Measurements from ENCODE around the gene CTCFL. TPM values are rescaled to one million over a fixed set of nuclear protein-coding genes. Genes with fewer than 3 reads are reported as not detected.

Gene CTCFL
- total and polyA plus RNA-seq, 2 of the 13 experiments (the other 11 are each of a cell fraction or from before 2014, with no cell fraction given), result 0.04 TPM; not detected in 1

- TF ChIP-seq AHDC1 (CRISPR knock-in tag; IDR thresholded peaks at IDR 0.05; ENCODE audit: borderline replicate concordance) (peak; percentile 87; the same call in 1 of the 2 replicates), SAP130 (CRISPR knock-in tag; IDR thresholded peaks at IDR 0.05; ENCODE audit: low read depth) (peak; percentile 39; the same call in 1 of the 2 replicates), ZNF816 (CRISPR knock-in tag; IDR thresholded peaks at IDR 0.05; ENCODE audit: borderline replicate concordance) (peak; percentile 66; the same call in 1 of the 2 replicates), HNF4A (CRISPR knock-in tag; IDR thresholded peaks at IDR 0.05) (peak; percentile 79), ZNF33A (CRISPR knock-in tag; IDR thresholded peaks at IDR 0.05; ENCODE audit: borderline replicate concordance) (no peak), MIER2 (CRISPR knock-in tag; IDR thresholded peaks at IDR 0.05) (0 out of 2 replicates have a peak, but pooled peaks have one; percentile 13), ZNF232 (CRISPR knock-in tag; IDR thresholded peaks at IDR 0.05; ENCODE audit: borderline replicate concordance) (no peak), ZSCAN5A (CRISPR knock-in tag; IDR thresholded peaks at IDR 0.05; ENCODE audit: borderline replicate concordance) (no peak), HDAC1 (CRISPR knock-in tag; IDR thresholded peaks at IDR 0.05) (peak; percentile 75), ZNF790 (CRISPR knock-in tag; IDR thresholded peaks at IDR 0.05; ENCODE audit: borderline replicate concordance) (no peak), RCOR2 (CRISPR knock-in tag; IDR thresholded peaks at IDR 0.05) (0 out of 2 replicates have a peak, but pooled peaks have one; percentile 41), CREM (IDR thresholded peaks at IDR 0.05) (peak; percentile 40; the same call in 1 of the 2 replicates), CREM (CRISPR knock-in tag; IDR thresholded peaks at IDR 0.05) (no peak), NR2F2 (IDR thresholded peaks at IDR 0.05; ENCODE audit: borderline replicate concordance, low read depth) (peak; percentile 65; the same call in 1 of the 2 replicates), ZFP36L1 (CRISPR knock-in tag; IDR thresholded peaks at IDR 0.05) (peak; percentile 77; the same call in 1 of the 2 replicates), FOXJ3 (CRISPR knock-in tag; IDR thresholded peaks at IDR 0.05; ENCODE audit: borderline replicate concordance) (peak; percentile 38; the same call in 1 of the 2 replicates)
- TF ChIP-seq, protein P1, sequence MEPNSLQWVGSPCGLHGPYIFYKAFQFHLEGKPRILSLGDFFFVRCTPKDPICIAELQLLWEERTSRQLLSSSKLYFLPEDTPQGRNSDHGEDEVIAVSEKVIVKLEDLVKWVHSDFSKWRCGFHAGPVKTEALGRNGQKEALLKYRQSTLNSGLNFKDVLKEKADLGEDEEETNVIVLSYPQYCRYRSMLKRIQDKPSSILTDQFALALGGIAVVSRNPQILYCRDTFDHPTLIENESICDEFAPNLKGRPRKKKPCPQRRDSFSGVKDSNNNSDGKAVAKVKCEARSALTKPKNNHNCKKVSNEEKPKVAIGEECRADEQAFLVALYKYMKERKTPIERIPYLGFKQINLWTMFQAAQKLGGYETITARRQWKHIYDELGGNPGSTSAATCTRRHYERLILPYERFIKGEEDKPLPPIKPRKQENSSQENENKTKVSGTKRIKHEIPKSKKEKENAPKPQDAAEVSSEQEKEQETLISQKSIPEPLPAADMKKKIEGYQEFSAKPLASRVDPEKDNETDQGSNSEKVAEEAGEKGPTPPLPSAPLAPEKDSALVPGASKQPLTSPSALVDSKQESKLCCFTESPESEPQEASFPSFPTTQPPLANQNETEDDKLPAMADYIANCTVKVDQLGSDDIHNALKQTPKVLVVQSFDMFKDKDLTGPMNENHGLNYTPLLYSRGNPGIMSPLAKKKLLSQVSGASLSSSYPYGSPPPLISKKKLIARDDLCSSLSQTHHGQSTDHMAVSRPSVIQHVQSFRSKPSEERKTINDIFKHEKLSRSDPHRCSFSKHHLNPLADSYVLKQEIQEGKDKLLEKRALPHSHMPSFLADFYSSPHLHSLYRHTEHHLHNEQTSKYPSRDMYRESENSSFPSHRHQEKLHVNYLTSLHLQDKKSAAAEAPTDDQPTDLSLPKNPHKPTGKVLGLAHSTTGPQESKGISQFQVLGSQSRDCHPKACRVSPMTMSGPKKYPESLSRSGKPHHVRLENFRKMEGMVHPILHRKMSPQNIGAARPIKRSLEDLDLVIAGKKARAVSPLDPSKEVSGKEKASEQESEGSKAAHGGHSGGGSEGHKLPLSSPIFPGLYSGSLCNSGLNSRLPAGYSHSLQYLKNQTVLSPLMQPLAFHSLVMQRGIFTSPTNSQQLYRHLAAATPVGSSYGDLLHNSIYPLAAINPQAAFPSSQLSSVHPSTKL (CRISPR knock-in tag; IDR thresholded peaks at IDR 0.05), result peak; percentile 62
- TF ChIP-seq, protein P2, sequence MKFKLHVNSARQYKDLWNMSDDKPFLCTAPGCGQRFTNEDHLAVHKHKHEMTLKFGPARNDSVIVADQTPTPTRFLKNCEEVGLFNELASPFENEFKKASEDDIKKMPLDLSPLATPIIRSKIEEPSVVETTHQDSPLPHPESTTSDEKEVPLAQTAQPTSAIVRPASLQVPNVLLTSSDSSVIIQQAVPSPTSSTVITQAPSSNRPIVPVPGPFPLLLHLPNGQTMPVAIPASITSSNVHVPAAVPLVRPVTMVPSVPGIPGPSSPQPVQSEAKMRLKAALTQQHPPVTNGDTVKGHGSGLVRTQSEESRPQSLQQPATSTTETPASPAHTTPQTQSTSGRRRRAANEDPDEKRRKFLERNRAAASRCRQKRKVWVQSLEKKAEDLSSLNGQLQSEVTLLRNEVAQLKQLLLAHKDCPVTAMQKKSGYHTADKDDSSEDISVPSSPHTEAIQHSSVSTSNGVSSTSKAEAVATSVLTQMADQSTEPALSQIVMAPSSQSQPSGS (CRISPR knock-in tag; IDR thresholded peaks at IDR 0.05), result no peak
Observed at GRCh38 chr20:57532104-57532503, 7.2 kb upstream of the CTCFL start (continued).
